K562 (cell line): ENCODE measurements around the gene MYH6. TPM values are rescaled to one million over a fixed set of nuclear protein-coding genes. Genes with fewer than 3 reads are reported as not detected.

ENCODE experiments used
- ATAC-seq: fragments of 200-7000 bp; cut with Tn5 transposase; 3 replicates; pipeline ENCODE4 v1.9.1; 2020; ENCODE audit warnings: moderate library complexity
- BruUV-seq: library from RNA; stranded (reverse); fragments of 400-500 nt; replicated peaks from 2 replicates; lab custom pipeline; 2021; lab: Mats Ljungman, UMichigan
- CTCF ChIA-PET: fragments of 300-600 bp; formaldehyde crosslinking; extraction: SDS; loops from one replicate; lab custom pipeline; 2021; ENCODE audit warnings: low intra/inter-chr PET ratio; lab: Yijun Ruan, JAX
- POLR2A ChIA-PET: fragments of 300-600, 350-650 bp; sonication (Branson Sonifier 250); formaldehyde crosslinking; extraction: SDS; loops from one replicate; lab custom pipeline; 2021; ENCODE audit warnings: antibody characterized with exemption, inconsistent platforms; lab: Yijun Ruan, JAX
- DNase-seq, 4 experiments: peaks; one replicate each; pipeline versions ENCODE4 v3.0.0 to v3.0.0-alpha.2; 2011 to 2018; ENCODE audit warnings: low spot score in 3 of 4, mixed read lengths in 3 of 4; ENCODE audit errors: extremely low read depth in 1 of 4
- FAIRE-seq: peaks from 2 replicates; lab custom pipeline; 2011; peaks lifted over from hg19 to GRCh38; lab: Jason Lieb, UNC
- H2AFZ ChIP-seq: 2 replicates; pipeline ENCODE4 v1.6.0; 2011; ENCODE audit warnings: low read depth, low read length, control low read depth, inconsistent platforms
- H3K27ac ChIP-seq: fragments of 200-600 bp; 3 replicates; pipeline ENCODE4 v1.8.0; 2011; ENCODE audit warnings: low read depth, mild to moderate bottlenecking, control low read depth, inconsistent platforms, low read length, moderate library complexity, mixed read lengths; ENCODE audit errors: extremely low read depth
- H3K27me3 ChIP-seq, 2 experiments: fragments of 300-600 bp in 1 of 2; 2 replicates in 1 of 2; 3 replicates in 1 of 2; pipeline versions ENCODE4 v1.6.0 to v1.8.0; 2011; ENCODE audit warnings: inconsistent platforms in 2 of 2, low read length in 2 of 2, mild to moderate bottlenecking in 1 of 2, mixed read lengths in 1 of 2, moderate library complexity in 1 of 2; ENCODE audit not compliant: control insufficient read depth in 2 of 2, insufficient read depth in 2 of 2
- H3K36me3 ChIP-seq: fragments of 300-600 bp; 3 replicates; pipeline ENCODE4 v1.8.0; 2011; ENCODE audit warnings: mild to moderate bottlenecking, low read length, inconsistent platforms; ENCODE audit not compliant: control insufficient read depth, insufficient read depth
- H3K4me1 ChIP-seq, 2 experiments: fragments of 200-600 bp in 1 of 2; replicated peaks in 1 of 2; 2 replicates in 1 of 2; 3 replicates in 1 of 2; pipeline versions ENCODE4 v1.5.1 to v1.8.0; 2011; ENCODE audit warnings: inconsistent platforms in 2 of 2, low read length in 2 of 2, mild to moderate bottlenecking in 1 of 2, mixed read lengths in 1 of 2, moderate library complexity in 1 of 2; ENCODE audit not compliant: control insufficient read depth in 2 of 2, insufficient read depth in 2 of 2
- H3K4me2 ChIP-seq: 2 replicates; pipeline ENCODE4 v1.6.1; 2011; ENCODE audit warnings: low read length, control low read depth, inconsistent platforms, mixed read lengths; ENCODE audit not compliant: insufficient read depth
- H3K4me3 ChIP-seq: fragments of 200-600 bp; sonication (generic), shearing (Covaris generic); 2 replicates; pipeline ENCODE4 v1.5.1; 2016; ENCODE audit warnings: control low read depth, inconsistent platforms
- H3K79me2 ChIP-seq: fragments of 200-600 bp; 3 replicates; pipeline ENCODE4 v1.8.0; 2011; ENCODE audit warnings: low read length, inconsistent platforms; ENCODE audit not compliant: control insufficient read depth, insufficient read depth
- H3K9ac ChIP-seq, 2 experiments: 2 replicates each; pipeline versions ENCODE4 v1.6.0 to v1.6.1; 2011; ENCODE audit warnings: low read depth in 2 of 2, low read length in 2 of 2, control low read depth in 1 of 2, inconsistent platforms in 1 of 2, mild to moderate bottlenecking in 1 of 2, mixed read lengths in 1 of 2; ENCODE audit not compliant: insufficient read depth in 1 of 2
- H3K9me1 ChIP-seq: one replicate; pipeline ENCODE4 v1.6.0; 2011; ENCODE audit warnings: inconsistent platforms, mild to moderate bottlenecking, low read length, moderate library complexity; ENCODE audit not compliant: control insufficient read depth, insufficient read depth
- H3K9me3 ChIP-seq: replicated peaks from 2 replicates; pipeline ENCODE4 v1.5.1; 2011; ENCODE audit warnings: low read depth, low read length, inconsistent platforms; ENCODE audit not compliant: control insufficient read depth, insufficient read depth
- H4K20me1 ChIP-seq: replicated peaks from 2 replicates; pipeline ENCODE4 v1.6.1; 2011; ENCODE audit warnings: low read length, inconsistent platforms, mixed read lengths; ENCODE audit not compliant: control insufficient read depth, insufficient read depth
- BRD9 ChIP-seq: fragments of 450-650 bp; IDR thresholded peaks from 2 replicates; pipeline ENCODE4 v1.6.1; 2018; ENCODE audit warnings: low read depth; ENCODE audit not compliant: partially characterized antibody
- DNMT1 ChIP-seq: fragments of 450-650 bp; IDR thresholded peaks from 2 replicates; pipeline ENCODE4 v1.6.1; 2016; ENCODE audit warnings: antibody characterized with exemption, mild to moderate bottlenecking
- DPF2 ChIP-seq: fragments of 450-650 bp; IDR thresholded peaks from 2 replicates; pipeline ENCODE4 v1.6.1; 2016
- ESRRB ChIP-seq: fragments of 250-450 bp; sonication (Bioruptor Pico); IDR thresholded peaks from 2 replicates; pipeline ENCODE4 v1.5.0; 2020; ENCODE audit warnings: mild to moderate bottlenecking, moderate library complexity, borderline replicate concordance
- MTA3 ChIP-seq: fragments of 450-650 bp; formaldehyde crosslinking; IDR thresholded peaks from 2 replicates; pipeline ENCODE4 v1.6.1; 2017; ENCODE audit warnings: mild to moderate bottlenecking, borderline replicate concordance
- NFIX ChIP-seq: fragments of 250-450 bp; sonication (Bioruptor Pico); IDR thresholded peaks from 2 replicates; pipeline ENCODE4 v1.4.0; 2020; ENCODE audit warnings: low read depth, mild to moderate bottlenecking, moderate library complexity
- POLR3G ChIP-seq: IDR thresholded peaks from 2 replicates; pipeline ENCODE4 v1.6.1; 2011; ENCODE audit not compliant: insufficient read length, insufficient replicate concordance; ENCODE audit errors: extremely low read depth
- RBBP5 ChIP-seq: fragments of 200-600 bp; sonication (generic); IDR thresholded peaks from 2 replicates; pipeline ENCODE4 v1.6.1; 2012; ENCODE audit warnings: borderline replicate concordance, mild to moderate bottlenecking, low read length, control low read depth, inconsistent platforms; ENCODE audit not compliant: insufficient read depth, poor library complexity, severe bottlenecking
- RUNX1 ChIP-seq: sonication (generic); IDR thresholded peaks from 2 replicates; pipeline ENCODE4 v1.6.1; 2016; ENCODE audit warnings: antibody characterized with exemption, low read depth
- SMARCB1 ChIP-seq: IDR thresholded peaks from 2 replicates; pipeline ENCODE4 v1.6.1; 2011; ENCODE audit warnings: improper control_type of control experiment, low read depth; ENCODE audit not compliant: insufficient read length
- UBTF ChIP-seq, 2 experiments: IDR thresholded peaks; 2 replicates each; pipeline ENCODE4 v1.6.1; 2012; ENCODE audit warnings: improper control_type of control experiment in 2 of 2, low read depth in 2 of 2, low read length in 2 of 2, borderline replicate concordance in 1 of 2
- ZNF174 ChIP-seq: fragments of 250-450 bp; sonication (Bioruptor Pico); IDR thresholded peaks from 2 replicates; pipeline ENCODE4 v1.4.0; 2020; ENCODE audit warnings: mild to moderate bottlenecking
- ZNF431 ChIP-seq: sonication (generic); formaldehyde crosslinking; IDR thresholded peaks from 2 replicates; pipeline ENCODE4 v1.8.0; 2022; ENCODE audit warnings: mild to moderate bottlenecking, missing genetic modification reagents
- WGBS: fragments of 100-300 bp; shearing (Covaris generic); methylation state at CpG from one replicate; pipeline ENCODE4 v1.1.6; 2016; ENCODE audit warnings: low coverage, mixed read lengths; ENCODE audit not compliant: insufficient coverage; ENCODE audit errors: missing lambda C conversion rate; 5-methylcytosine and 5-hydroxymethylcytosine counted together
- in situ Hi-C: fragments of 300-500 bp; cut with MboI; formaldehyde crosslinking; loops from 4 replicates; pipeline ENCODE4 v1.15.0; 2018; ENCODE audit warnings: inconsistent platforms, mixed read lengths
- intact Hi-C: fragments of 100-400 bp; cut with micrococcal nuclease; formaldehyde crosslinking; loops from 2 replicates; pipeline ENCODE4 v1.14.2; 2022
- polyA plus RNA-seq, 8 experiments: library from polyadenylated mRNA; depleted of rRNA in 4 of 8; stranded (reverse) in 5 of 8; unstranded in 3 of 8; fragments of >200 nt; fragmentation: Nextera tagmentation in 2 of 8; fragmentation: Illumina TruSeq in 1 of 8; extraction: Ambion mirVana in 2 of 8; extraction: Trizol in 1 of 8; gene quantifications; 2 replicates each; pipeline versions ENCODE4 v1.2.1 to v1.2.3, GENCODE V29; 2011 to 2014; ENCODE audit warnings: inconsistent platforms in 1 of 8, missing spikeins in 1 of 8
- total RNA-seq, 7 experiments: library from RNA; depleted of rRNA in 6 of 7; stranded (reverse); fragments of >200 nt in 6 of 7; fragmentation: Illumina TruSeq in 2 of 7; extraction: Trizol in 2 of 7; gene quantifications; 2 replicates each; pipeline versions ENCODE4 v1.2.1 to v1.2.3, GENCODE V29; 2011 to 2021; ENCODE audit warnings: low replicate concordance in 1 of 7
- TF ChIP-seq, protein P1 (sequence below): fragments of 450-650 bp; IDR thresholded peaks from 2 replicates; pipeline ENCODE4 v1.6.1; 2016; ENCODE audit warnings: missing biosample characterization, missing genetic modification characterization
- TF ChIP-seq, protein P2 (sequence below): fragments of 450-650 bp; formaldehyde crosslinking; IDR thresholded peaks from 2 replicates; pipeline ENCODE4 v1.4.0; 2020; ENCODE audit warnings: mild to moderate bottlenecking, moderate library complexity
- TF ChIP-seq, protein P3 (sequence below): fragments of 450-650 bp; formaldehyde crosslinking; IDR thresholded peaks from 2 replicates; pipeline ENCODE4 v1.4.0; 2020; ENCODE audit warnings: mild to moderate bottlenecking, moderate library complexity

The MYH6 gene
- total and polyA plus RNA-seq, 9 of the 15 experiments (the other 6 are each of a cell fraction or from before 2014, with no cell fraction given) = not detected

DNA sequence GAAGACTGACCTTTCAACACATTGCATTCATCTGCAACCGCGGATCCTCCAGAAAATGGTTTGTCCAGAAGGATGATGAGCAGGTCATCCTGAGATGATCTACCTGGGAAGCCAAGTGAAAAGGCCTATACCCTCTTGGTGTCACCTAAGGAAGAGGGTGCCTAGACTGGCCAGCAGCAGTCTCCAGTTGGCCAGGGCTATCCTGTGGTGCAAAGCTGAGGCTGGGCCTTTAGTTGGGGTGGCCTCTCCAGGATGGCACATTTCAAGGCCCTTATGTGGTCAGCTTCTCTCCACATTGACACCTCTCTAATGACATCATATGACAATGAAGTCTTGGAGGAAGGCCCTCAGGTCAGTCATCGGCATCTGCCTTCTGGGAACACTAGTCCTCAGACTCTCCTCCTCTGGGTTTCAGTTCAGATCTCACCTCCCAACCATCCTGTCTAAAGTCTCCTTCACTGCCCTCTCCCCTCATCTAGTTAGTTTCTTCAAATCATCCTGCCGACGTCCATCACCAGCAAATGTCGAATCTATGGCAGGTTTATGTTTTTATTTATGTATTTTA, 52.1 kb downstream of the MYH6 start:
- intact Hi-C loops = no loop called here
- Histone ChIP-seq H2AFZ (no peak overlapping the region), H3K79me2 (no peaks in the 10 kb centered on the region), H3K9me3 (no peaks in the 10 kb centered on the region), H3K9me1 (no peaks in the 10 kb centered on the region), H3K27me3 (peaks cover 17 to 60% of the 10 kb centered on the region in 2 experiments), H4K20me1 (no peaks in the 10 kb centered on the region; the same call in 1 of the 2 replicates), H3K4me1 (peaks cover 0 to 17% of the 10 kb centered on the region in 2 experiments; a peak in 3 of 5 replicates), H3K9ac (no peak overlapping the region), H3K4me3 (no peak overlapping the region), H3K4me2 (no peak overlapping the region), H3K27ac (no peak overlapping the region), H3K36me3 (no peaks in the 10 kb centered on the region)
- in situ Hi-C loops = no loop called here
- CTCF ChIA-PET = no interaction called here
- 4% methylated on average over 6 of the region's 6 CpGs for WGBS
- POLR2A ChIA-PET = no interaction called here
- ATAC-seq = no peak
- DNase-seq = no peak
- no TSS peak for BruUV-seq
- no peak for FAIRE-seq
- TF ChIP-seq DPF2 (no peak), POLR3G (no peak), SMARCB1 (no peak), DNMT1 (no peak), RBBP5 (no peak), RUNX1 (no peak), ZNF174 (CRISPR knock-in tag) (no peak), ZNF431 (no peak), UBTF (IDR thresholded peaks at IDR 0.05; ENCODE audit: borderline replicate concordance in 1 of 2, low read depth in 2 of 2, low read length in 2 of 2) (no peak), BRD9 (no peak), MTA3 (no peak), NFIX (CRISPR knock-in tag) (no peak), ESRRB (CRISPR knock-in tag) (no peak)
- TF ChIP-seq, protein P1, sequence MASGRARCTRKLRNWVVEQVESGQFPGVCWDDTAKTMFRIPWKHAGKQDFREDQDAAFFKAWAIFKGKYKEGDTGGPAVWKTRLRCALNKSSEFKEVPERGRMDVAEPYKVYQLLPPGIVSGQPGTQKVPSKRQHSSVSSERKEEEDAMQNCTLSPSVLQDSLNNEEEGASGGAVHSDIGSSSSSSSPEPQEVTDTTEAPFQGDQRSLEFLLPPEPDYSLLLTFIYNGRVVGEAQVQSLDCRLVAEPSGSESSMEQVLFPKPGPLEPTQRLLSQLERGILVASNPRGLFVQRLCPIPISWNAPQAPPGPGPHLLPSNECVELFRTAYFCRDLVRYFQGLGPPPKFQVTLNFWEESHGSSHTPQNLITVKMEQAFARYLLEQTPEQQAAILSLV (tag) = no peak
- TF ChIP-seq, protein P2, sequence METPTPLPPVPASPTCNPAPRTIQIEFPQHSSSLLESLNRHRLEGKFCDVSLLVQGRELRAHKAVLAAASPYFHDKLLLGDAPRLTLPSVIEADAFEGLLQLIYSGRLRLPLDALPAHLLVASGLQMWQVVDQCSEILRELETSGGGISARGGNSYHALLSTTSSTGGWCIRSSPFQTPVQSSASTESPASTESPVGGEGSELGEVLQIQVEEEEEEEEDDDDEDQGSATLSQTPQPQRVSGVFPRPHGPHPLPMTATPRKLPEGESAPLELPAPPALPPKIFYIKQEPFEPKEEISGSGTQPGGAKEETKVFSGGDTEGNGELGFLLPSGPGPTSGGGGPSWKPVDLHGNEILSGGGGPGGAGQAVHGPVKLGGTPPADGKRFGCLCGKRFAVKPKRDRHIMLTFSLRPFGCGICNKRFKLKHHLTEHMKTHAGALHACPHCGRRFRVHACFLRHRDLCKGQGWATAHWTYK = no peak
- TF ChIP-seq, protein P3, sequence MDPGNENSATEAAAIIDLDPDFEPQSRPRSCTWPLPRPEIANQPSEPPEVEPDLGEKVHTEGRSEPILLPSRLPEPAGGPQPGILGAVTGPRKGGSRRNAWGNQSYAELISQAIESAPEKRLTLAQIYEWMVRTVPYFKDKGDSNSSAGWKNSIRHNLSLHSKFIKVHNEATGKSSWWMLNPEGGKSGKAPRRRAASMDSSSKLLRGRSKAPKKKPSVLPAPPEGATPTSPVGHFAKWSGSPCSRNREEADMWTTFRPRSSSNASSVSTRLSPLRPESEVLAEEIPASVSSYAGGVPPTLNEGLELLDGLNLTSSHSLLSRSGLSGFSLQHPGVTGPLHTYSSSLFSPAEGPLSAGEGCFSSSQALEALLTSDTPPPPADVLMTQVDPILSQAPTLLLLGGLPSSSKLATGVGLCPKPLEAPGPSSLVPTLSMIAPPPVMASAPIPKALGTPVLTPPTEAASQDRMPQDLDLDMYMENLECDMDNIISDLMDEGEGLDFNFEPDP (CRISPR knock-in tag) = no peak
